Thyroid gland (tissue), 4 donors: ENCODE measurements around the gene GRIP1. TPM values are rescaled to one million over a fixed set of nuclear protein-coding genes. Genes with fewer than 3 reads are reported as not detected.

Experiments used
- DNase-seq, 2 donors: peaks; one replicate each; pipeline ENCODE4 v3.0.0-alpha.2; 2019
- H3K27ac ChIP-seq, 3 donors: fragments of 200-600 bp; sonication (generic); 1 replicate in 2 of 3; 2 replicates in 1 of 3; pipeline ENCODE4 v1.5.1; 2016 to 2019; ENCODE audit warnings: mild to moderate bottlenecking in 1 of 3, moderate library complexity in 1 of 3
- H3K27me3 ChIP-seq: fragments of 200-600 bp; sonication (generic); one replicate; pipeline ENCODE4 v1.5.1; 2019
- H3K36me3 ChIP-seq, 2 donors: fragments of 200-600 bp; sonication (generic); one replicate each; pipeline ENCODE4 v1.5.1; 2016 to 2019
- H3K4me1 ChIP-seq, 2 donors: fragments of 200-600 bp; sonication (generic); one replicate each; pipeline ENCODE4 v1.5.1; 2017 to 2019
- H3K4me3 ChIP-seq, 3 donors: fragments of 200-600 bp; sonication (generic); replicated peaks in 1 of 3; 1 replicate in 2 of 3; 2 replicates in 1 of 3; pipeline ENCODE4 v1.5.1; 2016; ENCODE audit warnings: mild to moderate bottlenecking in 1 of 3
- H3K9me3 ChIP-seq: fragments of 200-600 bp; sonication (generic); one replicate; pipeline ENCODE4 v1.5.1; 2017
- CTCF ChIP-seq, 6 experiments: fragments of 200-600 bp in 3 of 6; fragments of 450-650 bp in 3 of 6; sonication (generic) in 3 of 6; IDR thresholded peaks; one replicate each; pipeline ENCODE4 v1.5.1; 2016 to 2019; ENCODE audit warnings: antibody characterized with exemption in 6 of 6, mild to moderate bottlenecking in 2 of 6, inconsistent platforms in 1 of 6, moderate library complexity in 1 of 6
- POLR2A ChIP-seq, 2 donors: fragments of 450-650 bp; IDR thresholded peaks; one replicate each; pipeline ENCODE4 v1.6.1; 2017; ENCODE audit warnings: antibody characterized with exemption in 2 of 2, mild to moderate bottlenecking in 2 of 2, moderate library complexity in 1 of 2
- WGBS, 2 donors: methylation state at CpG; one replicate each; pipeline ENCODE4 v1.1.5; 2017; 5-methylcytosine and 5-hydroxymethylcytosine counted together
- intact Hi-C: fragments of 100-400 bp; cut with DNase I; formaldehyde crosslinking; loops from one replicate; pipeline ENCODE4 v1.15.1; 2023
- small RNA-seq: library from RNA; depleted of rRNA; stranded (forward); fragments of <200 nt; gene quantifications from one replicate; pipeline ENCODE3, GENCODE V24; 2016
- total RNA-seq, 4 donors: library from RNA; depleted of rRNA; stranded (reverse); fragments of >200 nt; gene quantifications; one replicate each; pipeline ENCODE4 v1.2.3, GENCODE V29; 2016

GRIP1 gene
- total RNA-seq, 4 donors from 2014 or later: 9.9 to 21.1 (median 15.6) TPM

- H3K4me3 ChIP-seq: peak within 1 kb of the TSS; percentile 50 to 63 (median 51)
- peaks cover 0 to 6% of the 10 kb centered on the region in 2 donors for H3K4me1 ChIP-seq
- no peaks in the 10 kb centered on the region for H3K36me3 ChIP-seq
- peak; percentile 98 to 99 for DNase-seq
- H3K9me3 ChIP-seq: no peaks in the 10 kb centered on the region
- H3K27me3 ChIP-seq: no peaks in the 10 kb centered on the region
- TF ChIP-seq POLR2A (IDR thresholded peaks at IDR 0.05) (peak in 1 of 2 donors; percentile 73), CTCF (IDR thresholded peaks at IDR 0.05) (peak in 1 of 6 experiments; percentile 10)
- peak within 1 kb of the TSS in 2 of 3 donors; percentile 24 to 52 for H3K27ac ChIP-seq
- WGBS, 2 donors: 0 to 2% methylated on average over 43 to 45 of the region's 45 CpGs
- intact Hi-C loops: no loop called here
Measured at GRCh38 chr12:66301944-66302826, 376.7 kb downstream of the GRIP1 start, which contains the start of gene HELB. TSS of gene HELB (plus strand) at chr12:66302493. CDS start at chr12:66302604, 111 bp downstream.

GRCh38 chr12:66297923-66298322 is 381.0 kb downstream of the GRIP1 start:
- no peaks in the 10 kb centered on the region for H3K9me3 ChIP-seq
- no peaks in the 10 kb centered on the region for H3K27me3 ChIP-seq
- no peak overlapping the region for H3K27ac ChIP-seq
- intact Hi-C loops: loop anchor here (10.0 kb wide), 1 partner anchor 123 kb away; no protein-coding TSS in a partner anchor
- 88 to 89% methylated on average over 3 of the region's 3 CpGs for WGBS, 2 donors
- no peak for DNase-seq
- TF ChIP-seq CTCF (IDR thresholded peaks at IDR 0.05): no peak
- TF ChIP-seq POLR2A (IDR thresholded peaks at IDR 0.05): no peak
- no peaks in the 10 kb centered on the region for H3K36me3 ChIP-seq
- no peaks in the 10 kb centered on the region for H3K4me1 ChIP-seq
- H3K4me3 ChIP-seq: no peak overlapping the region

Small RNA genes within 50 kb of the gene (small RNA-seq; reads per million reads assigned to genes)
- gene OSBPL9P5: not detected
